Measurements from ENCODE around the gene TPRA1. TPM values are rescaled to one million over a fixed set of nuclear protein-coding genes. Genes with fewer than 3 reads are reported as not detected.

The TPRA1 gene
- total RNA-seq, 2 experiments from 2014 or later, result 26.6 to 28.0 TPM

DNA sequence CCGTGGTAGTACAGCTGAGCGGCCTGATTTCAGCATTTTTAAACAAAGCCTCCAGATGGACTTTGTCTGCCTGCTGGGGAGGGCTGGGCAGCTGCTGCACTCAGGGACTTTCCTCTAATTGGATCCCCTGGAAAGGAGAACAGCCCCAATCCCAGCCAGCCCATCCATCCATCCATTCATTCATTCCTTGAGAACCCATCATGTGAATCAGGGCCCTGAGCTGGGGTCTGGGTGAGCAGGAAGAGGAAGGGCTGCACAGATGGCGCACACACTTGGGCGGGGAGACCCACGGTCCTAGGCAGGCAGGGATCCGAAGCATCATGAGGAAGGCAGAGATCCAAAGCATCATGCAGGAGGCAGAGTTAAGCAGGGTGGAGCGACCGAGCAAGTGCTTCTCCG lies 45.7 kb downstream of the TPRA1 start:
- H3K27ac Mint-ChIP-seq, result no peak overlapping the region
- CTCF ChIA-PET, result interaction anchor here (0.7 to 4.8 kb wide), 13 partner anchors 8 to 1022 kb away, joined by 3 to 27 read pairs (median 5); no protein-coding TSS in a partner anchor
- peaks cover 5% of the 10 kb centered on the region for H3K4me1 Mint-ChIP-seq (ENCODE audit: low read depth)
- TF ChIP-seq, protein P1, sequence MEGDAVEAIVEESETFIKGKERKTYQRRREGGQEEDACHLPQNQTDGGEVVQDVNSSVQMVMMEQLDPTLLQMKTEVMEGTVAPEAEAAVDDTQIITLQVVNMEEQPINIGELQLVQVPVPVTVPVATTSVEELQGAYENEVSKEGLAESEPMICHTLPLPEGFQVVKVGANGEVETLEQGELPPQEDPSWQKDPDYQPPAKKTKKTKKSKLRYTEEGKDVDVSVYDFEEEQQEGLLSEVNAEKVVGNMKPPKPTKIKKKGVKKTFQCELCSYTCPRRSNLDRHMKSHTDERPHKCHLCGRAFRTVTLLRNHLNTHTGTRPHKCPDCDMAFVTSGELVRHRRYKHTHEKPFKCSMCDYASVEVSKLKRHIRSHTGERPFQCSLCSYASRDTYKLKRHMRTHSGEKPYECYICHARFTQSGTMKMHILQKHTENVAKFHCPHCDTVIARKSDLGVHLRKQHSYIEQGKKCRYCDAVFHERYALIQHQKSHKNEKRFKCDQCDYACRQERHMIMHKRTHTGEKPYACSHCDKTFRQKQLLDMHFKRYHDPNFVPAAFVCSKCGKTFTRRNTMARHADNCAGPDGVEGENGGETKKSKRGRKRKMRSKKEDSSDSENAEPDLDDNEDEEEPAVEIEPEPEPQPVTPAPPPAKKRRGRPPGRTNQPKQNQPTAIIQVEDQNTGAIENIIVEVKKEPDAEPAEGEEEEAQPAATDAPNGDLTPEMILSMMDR (IDR thresholded peaks at IDR 0.05), result no peak
- no peaks in the 10 kb centered on the region for H3K9me3 Mint-ChIP-seq
- ATAC-seq (no peak), DNase-seq (no peak)
- intact Hi-C loops (cut with micrococcal nuclease), result loop anchor here (5.0 kb wide), 1 partner anchor 868 kb away; no protein-coding TSS in a partner anchor
- no peak overlapping the region for H3K4me3 Mint-ChIP-seq
- POLR2A ChIA-PET, result no interaction called here
- H3K27me3 Mint-ChIP-seq, result no peaks in the 10 kb centered on the region
- H3K36me3 Mint-ChIP-seq (ENCODE audit: low read depth), result no peaks in the 10 kb centered on the region

DNA sequence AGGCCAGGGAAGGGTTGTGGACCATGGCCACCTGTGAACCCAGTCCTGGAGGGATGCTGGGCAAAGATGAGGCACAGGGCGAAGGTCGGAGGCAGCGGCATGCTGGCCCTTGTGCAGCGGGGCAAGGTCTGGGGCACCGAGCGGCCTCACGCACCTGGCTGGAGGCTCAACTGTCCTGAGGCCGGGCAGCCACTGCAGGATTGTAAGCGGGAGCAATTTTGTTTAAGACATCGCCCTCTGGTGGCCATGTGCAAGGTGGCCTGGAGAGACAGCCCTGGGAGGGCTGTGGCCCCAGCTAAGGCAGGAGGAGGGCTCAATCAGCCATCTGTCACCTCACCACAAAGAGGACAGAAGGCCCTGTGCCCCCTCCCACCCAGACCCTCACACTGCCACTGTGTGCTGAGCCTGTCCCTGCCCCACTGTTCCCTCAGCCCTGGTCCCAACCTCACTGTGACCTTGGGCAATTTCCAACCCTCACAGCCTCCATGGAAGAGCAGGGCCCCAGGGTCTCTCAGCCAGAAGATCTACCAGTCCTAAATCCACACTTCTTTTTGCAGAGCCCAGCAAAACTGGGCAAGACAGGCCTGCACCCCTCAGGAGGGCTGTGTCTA lies 46.2 kb downstream of the TPRA1 start:
- Mint-ChIP-seq H3K27ac (no peak overlapping the region), H3K4me1 (ENCODE audit: low read depth) (peaks cover 5% of the 10 kb centered on the region), H3K9me3 (no peaks in the 10 kb centered on the region), H3K27me3 (no peaks in the 10 kb centered on the region), H3K36me3 (ENCODE audit: low read depth) (no peaks in the 10 kb centered on the region), H3K4me3 (no peak overlapping the region)
- ATAC-seq, result peak; percentile 45
- intact Hi-C loops (cut with micrococcal nuclease), result loop anchor here (5.0 kb wide), 1 partner anchor 867 kb away; no protein-coding TSS in a partner anchor
- peak; percentile 83 for DNase-seq
- TF ChIP-seq, protein P1 (IDR thresholded peaks at IDR 0.05), result peak; percentile 81
- ChIA-PET CTCF (interaction anchor here (0.7 to 2.3 kb wide), 14 partner anchors 8 to 1022 kb away, joined by 3 to 8 read pairs (median 4); no protein-coding TSS in a partner anchor), POLR2A (no interaction called here)

DNA sequence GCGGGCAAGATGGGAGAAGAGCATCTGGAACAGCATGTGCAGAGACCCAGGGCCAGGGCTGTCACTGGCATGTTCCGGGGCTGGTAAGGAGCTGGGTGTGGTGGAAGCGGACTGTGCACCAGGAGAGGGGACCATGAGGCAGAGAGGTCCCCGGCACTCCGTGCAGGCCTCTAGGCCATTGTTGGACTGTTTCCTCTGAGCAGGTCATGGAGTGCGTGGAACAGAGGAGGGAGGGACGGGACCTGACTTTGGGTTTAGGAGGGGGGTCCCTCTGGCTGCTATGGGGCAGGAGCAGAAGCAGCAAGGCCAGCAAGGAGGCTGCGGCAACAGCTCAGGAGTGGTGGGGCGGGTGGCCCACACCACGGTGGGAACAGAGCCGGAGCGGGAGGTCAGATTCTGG lies 47.1 kb downstream of the TPRA1 start:
- H3K27ac Mint-ChIP-seq, result no peak overlapping the region
- H3K27me3 Mint-ChIP-seq, result no peaks in the 10 kb centered on the region
- H3K9me3 Mint-ChIP-seq, result no peaks in the 10 kb centered on the region
- no peak overlapping the region for H3K4me3 Mint-ChIP-seq
- intact Hi-C loops (cut with micrococcal nuclease), result loop anchor here (5.0 kb wide), 1 partner anchor 866 kb away; no protein-coding TSS in a partner anchor
- no peaks in the 10 kb centered on the region for H3K36me3 Mint-ChIP-seq (ENCODE audit: low read depth)
- TF ChIP-seq, protein P1 (IDR thresholded peaks at IDR 0.05), result no peak
- ATAC-seq (no peak), DNase-seq (no peak)
- CTCF ChIA-PET, result interaction anchor here (0.7 to 2.3 kb wide), 6 partner anchors 8 to 861 kb away, joined by 3 to 8 read pairs (median 3); no protein-coding TSS in a partner anchor
- peaks cover 5% of the 10 kb centered on the region for H3K4me1 Mint-ChIP-seq (ENCODE audit: low read depth)
- POLR2A ChIA-PET, result no interaction called here

DNA sequence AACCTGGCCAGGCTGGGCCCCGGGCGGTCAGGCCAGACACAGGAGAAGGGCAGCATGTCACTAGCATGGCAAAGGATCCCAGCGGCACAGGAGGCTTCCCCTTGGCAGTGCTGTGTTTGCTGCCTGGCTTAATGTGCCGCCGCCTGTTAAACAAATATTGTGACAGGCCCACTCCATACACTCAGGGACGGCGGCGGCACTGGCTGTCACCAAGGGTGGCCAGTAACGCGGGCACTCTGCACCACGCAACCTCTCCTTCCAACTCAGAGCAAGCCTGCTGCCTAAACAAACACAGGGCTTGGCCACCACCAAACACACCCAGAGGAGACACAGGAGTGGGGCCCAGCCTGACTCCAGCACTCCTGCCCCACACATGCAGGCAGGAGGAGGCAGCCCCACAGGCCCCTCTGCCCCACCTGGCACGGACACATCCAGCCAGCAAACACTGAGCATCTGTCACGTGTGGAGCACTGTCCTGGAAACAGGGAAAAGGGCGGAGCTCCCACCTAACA lies 48.0 kb downstream of the TPRA1 start:
- DNase-seq (no peak), ATAC-seq (no peak)
- H3K9me3 Mint-ChIP-seq, result no peaks in the 10 kb centered on the region
- peaks cover 2% of the 10 kb centered on the region for H3K4me1 Mint-ChIP-seq (ENCODE audit: low read depth)
- CTCF ChIA-PET, result interaction anchor here (1.1 kb wide), 1 partner anchor 211 kb away, joined by 3 read pairs; no protein-coding TSS in a partner anchor
- no peak overlapping the region for H3K4me3 Mint-ChIP-seq
- intact Hi-C loops (cut with micrococcal nuclease), result loop anchor here (5.0 kb wide), 1 partner anchor 865 kb away; no protein-coding TSS in a partner anchor
- H3K36me3 Mint-ChIP-seq (ENCODE audit: low read depth), result no peaks in the 10 kb centered on the region
- TF ChIP-seq, protein P1 (IDR thresholded peaks at IDR 0.05), result no peak
- H3K27ac Mint-ChIP-seq, result no peak overlapping the region
- POLR2A ChIA-PET, result no interaction called here
- peaks cover 2% of the 10 kb centered on the region for H3K27me3 Mint-ChIP-seq

DNA sequence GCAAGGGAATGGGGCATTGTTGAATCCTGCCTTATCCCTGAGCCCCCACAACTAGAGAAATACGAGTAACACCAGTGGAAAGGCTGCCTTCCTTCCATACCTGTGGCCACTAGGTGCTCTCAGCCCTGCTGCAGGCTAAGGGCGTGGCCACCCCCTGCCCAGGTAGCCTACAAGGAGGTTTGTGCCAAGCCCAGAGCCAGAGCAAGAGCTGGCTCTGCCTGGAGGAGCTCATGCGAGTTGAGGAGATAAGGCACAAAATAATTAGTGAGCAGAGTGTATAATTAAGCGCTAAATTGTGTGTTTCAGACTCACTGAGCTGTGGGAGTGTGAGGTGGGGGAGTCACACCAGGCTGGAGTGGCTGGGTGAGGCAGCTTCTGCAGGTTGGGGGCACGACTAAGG lies 49.2 kb downstream of the TPRA1 start:
- no peaks in the 10 kb centered on the region for H3K36me3 Mint-ChIP-seq (ENCODE audit: low read depth)
- intact Hi-C loops (cut with micrococcal nuclease), result loop anchor here (5.0 kb wide), 1 partner anchor 864 kb away; no protein-coding TSS in a partner anchor
- H3K9me3 Mint-ChIP-seq, result no peaks in the 10 kb centered on the region
- no peak overlapping the region for H3K27ac Mint-ChIP-seq
- peaks cover 4% of the 10 kb centered on the region for H3K4me1 Mint-ChIP-seq (ENCODE audit: low read depth)
- ATAC-seq, result no peak
- no peak overlapping the region for H3K4me3 Mint-ChIP-seq
- ChIA-PET CTCF (no interaction called here), POLR2A (no interaction called here)
- TF ChIP-seq, protein P1 (IDR thresholded peaks at IDR 0.05), result no peak
- peaks cover 5% of the 10 kb centered on the region for H3K27me3 Mint-ChIP-seq
- no peak for DNase-seq

All from activated CD8-positive, alpha-beta T cell treated with anti-CD3 and anti-CD28 coated beads for 36 hours (primary cell).